ENCODE results near the gene OSBPL3.

OSBPL3 gene

GRCh38 chr7:24754906-24755506 lies 225.0 kb downstream of the OSBPL3 start:
- DNase-seq: no peak

- no peak for DNase-seq
Observed at GRCh38 chr7:24752073-24752800, 227.7 kb downstream of the OSBPL3 start.

- no peak for DNase-seq
Observed at GRCh38 chr7:24751484-24751883, 228.5 kb downstream of the OSBPL3 start.

- no peak for DNase-seq
Observed at GRCh38 chr7:24750441-24751055, 229.4 kb downstream of the OSBPL3 start.

GRCh38 chr7:24748521-24748920 lies 231.5 kb downstream of the OSBPL3 start:
- no peak for DNase-seq
